ENCODE measurements around the gene SLC35E3. TPM values are rescaled to one million over a fixed set of nuclear protein-coding genes. Genes with fewer than 3 reads are reported as not detected.

SLC35E3 gene
- total RNA-seq, 1 donor, result 5.8 TPM

DNA sequence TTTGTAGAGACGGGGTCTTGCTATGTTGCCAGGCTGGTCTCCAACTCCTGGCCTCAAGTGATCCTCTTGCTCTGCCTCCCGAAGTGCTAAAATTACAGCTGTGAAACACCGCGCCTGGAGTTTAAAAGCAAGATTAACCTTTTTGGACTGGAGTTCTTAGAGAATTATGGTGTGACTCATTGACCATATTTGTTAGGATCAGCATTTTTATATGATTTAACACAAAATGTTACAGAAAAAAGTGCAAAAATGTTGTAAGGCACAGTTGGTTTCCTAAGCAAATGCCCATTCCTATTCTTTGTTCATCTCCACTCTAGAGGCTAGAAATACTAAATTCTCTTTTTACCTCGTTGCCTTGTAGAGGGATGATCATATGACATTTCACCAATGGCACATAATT is 27.6 kb downstream of the SLC35E3 start:
- H3K79me2 ChIP-seq (ENCODE audit: insufficient read depth, low read length), result no peaks in the 10 kb centered on the region
- no peak for DNase-seq (ENCODE audit: insufficient read length, low spot score, missing footprints)
- no peaks in the 10 kb centered on the region for H3K36me3 ChIP-seq (ENCODE audit: insufficient read depth, low read length)
- TF ChIP-seq, protein P1, sequence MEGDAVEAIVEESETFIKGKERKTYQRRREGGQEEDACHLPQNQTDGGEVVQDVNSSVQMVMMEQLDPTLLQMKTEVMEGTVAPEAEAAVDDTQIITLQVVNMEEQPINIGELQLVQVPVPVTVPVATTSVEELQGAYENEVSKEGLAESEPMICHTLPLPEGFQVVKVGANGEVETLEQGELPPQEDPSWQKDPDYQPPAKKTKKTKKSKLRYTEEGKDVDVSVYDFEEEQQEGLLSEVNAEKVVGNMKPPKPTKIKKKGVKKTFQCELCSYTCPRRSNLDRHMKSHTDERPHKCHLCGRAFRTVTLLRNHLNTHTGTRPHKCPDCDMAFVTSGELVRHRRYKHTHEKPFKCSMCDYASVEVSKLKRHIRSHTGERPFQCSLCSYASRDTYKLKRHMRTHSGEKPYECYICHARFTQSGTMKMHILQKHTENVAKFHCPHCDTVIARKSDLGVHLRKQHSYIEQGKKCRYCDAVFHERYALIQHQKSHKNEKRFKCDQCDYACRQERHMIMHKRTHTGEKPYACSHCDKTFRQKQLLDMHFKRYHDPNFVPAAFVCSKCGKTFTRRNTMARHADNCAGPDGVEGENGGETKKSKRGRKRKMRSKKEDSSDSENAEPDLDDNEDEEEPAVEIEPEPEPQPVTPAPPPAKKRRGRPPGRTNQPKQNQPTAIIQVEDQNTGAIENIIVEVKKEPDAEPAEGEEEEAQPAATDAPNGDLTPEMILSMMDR (IDR thresholded peaks at IDR 0.05; ENCODE audit: extremely low read depth, low read depth, low read length), result no peak
- H3K9me3 ChIP-seq (ENCODE audit: low read depth, low read length), result no peaks in the 10 kb centered on the region
- no peak overlapping the region for H3K4me2 ChIP-seq (ENCODE audit: insufficient read depth, low read length)
- no peaks in the 10 kb centered on the region for H3K4me1 ChIP-seq (ENCODE audit: insufficient read depth, low read length)
- no peaks in the 10 kb centered on the region for H4K20me1 ChIP-seq (ENCODE audit: insufficient read depth, low read length)
- H3K4me3 ChIP-seq (ENCODE audit: insufficient read depth, low read length), result no peak overlapping the region
- no peak overlapping the region for H2AFZ ChIP-seq (ENCODE audit: low read length)
- no peak overlapping the region for H3K27ac ChIP-seq (ENCODE audit: low read depth, low read length)
- H3K27me3 ChIP-seq (ENCODE audit: insufficient read depth, low read length), result no peaks in the 10 kb centered on the region

DNA sequence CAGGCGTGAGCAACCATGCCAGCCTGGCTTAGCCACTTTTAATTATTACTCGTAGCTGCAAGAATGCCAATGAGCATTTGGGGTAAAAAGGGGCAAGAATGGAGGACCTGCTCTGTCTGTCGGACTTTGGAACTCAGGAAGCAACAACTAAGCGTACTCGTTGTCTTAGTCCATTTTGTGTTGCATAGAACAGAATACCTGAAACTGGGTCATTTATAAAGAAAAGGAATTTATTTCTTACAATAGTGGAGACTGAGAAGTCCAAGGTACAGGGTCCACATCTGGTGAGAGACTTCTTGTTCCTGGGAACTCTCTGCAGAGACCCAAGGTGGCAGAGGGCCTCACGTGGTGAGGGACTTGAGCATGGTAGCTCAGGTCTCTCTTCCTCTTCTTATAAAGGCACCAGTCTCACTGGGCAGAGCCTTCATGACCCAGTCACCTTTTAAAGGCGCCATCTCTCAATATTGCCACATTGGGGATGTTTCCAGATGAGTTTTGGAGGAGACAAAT is 29.2 kb downstream of the SLC35E3 start:
- Histone ChIP-seq H4K20me1 (ENCODE audit: insufficient read depth, low read length) (no peaks in the 10 kb centered on the region), H3K4me1 (ENCODE audit: insufficient read depth, low read length) (no peaks in the 10 kb centered on the region), H3K27ac (ENCODE audit: low read depth, low read length) (no peak overlapping the region), H3K36me3 (ENCODE audit: insufficient read depth, low read length) (no peaks in the 10 kb centered on the region), H2AFZ (ENCODE audit: low read length) (no peak overlapping the region), H3K4me2 (ENCODE audit: insufficient read depth, low read length) (no peak overlapping the region), H3K4me3 (ENCODE audit: insufficient read depth, low read length) (no peak overlapping the region), H3K9me3 (ENCODE audit: low read depth, low read length) (no peaks in the 10 kb centered on the region), H3K79me2 (ENCODE audit: insufficient read depth, low read length) (no peaks in the 10 kb centered on the region), H3K27me3 (ENCODE audit: insufficient read depth, low read length) (no peaks in the 10 kb centered on the region)
- TF ChIP-seq, protein P1 (IDR thresholded peaks at IDR 0.05; ENCODE audit: extremely low read depth, low read depth, low read length), result no peak
- no peak for DNase-seq (ENCODE audit: insufficient read length, low spot score, missing footprints)

- H4K20me1 ChIP-seq (ENCODE audit: insufficient read depth, low read length), result no peaks in the 10 kb centered on the region
- no peaks in the 10 kb centered on the region for H3K79me2 ChIP-seq (ENCODE audit: insufficient read depth, low read length)
- H3K9me3 ChIP-seq (ENCODE audit: low read depth, low read length), result no peaks in the 10 kb centered on the region
- TF ChIP-seq, protein P1 (IDR thresholded peaks at IDR 0.05; ENCODE audit: extremely low read depth, low read depth, low read length), result no peak
- H3K27ac ChIP-seq (ENCODE audit: low read depth, low read length), result no peak overlapping the region
- no peak overlapping the region for H3K4me3 ChIP-seq (ENCODE audit: insufficient read depth, low read length)
- no peak for DNase-seq (ENCODE audit: insufficient read length, low spot score, missing footprints)
- no peak overlapping the region for H2AFZ ChIP-seq (ENCODE audit: low read length)
- no peaks in the 10 kb centered on the region for H3K4me1 ChIP-seq (ENCODE audit: insufficient read depth, low read length)
- no peaks in the 10 kb centered on the region for H3K27me3 ChIP-seq (ENCODE audit: insufficient read depth, low read length)
- no peaks in the 10 kb centered on the region for H3K36me3 ChIP-seq (ENCODE audit: insufficient read depth, low read length)
- no peak overlapping the region for H3K4me2 ChIP-seq (ENCODE audit: insufficient read depth, low read length)
Observed at GRCh38 chr12:68776976-68777610, 31.1 kb downstream of the SLC35E3 start.

DNA sequence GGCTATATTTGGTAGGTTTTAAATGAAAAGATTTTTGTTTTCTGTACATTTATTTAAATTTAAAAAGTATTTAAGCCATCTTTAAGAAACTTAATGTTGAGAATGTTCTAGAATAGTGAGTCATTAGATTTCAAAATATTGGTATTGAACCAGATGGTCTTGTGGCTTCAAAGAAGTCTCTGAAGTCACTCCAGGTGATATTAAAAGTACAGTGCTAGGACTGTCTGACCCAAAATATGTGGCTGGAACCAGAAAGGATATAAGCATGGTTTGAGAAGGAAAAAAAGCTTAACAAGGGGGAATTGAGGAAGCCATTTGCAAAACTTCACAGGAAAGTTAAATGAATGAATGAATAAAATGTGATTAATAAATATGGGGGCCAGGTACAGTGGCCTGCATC is 33.3 kb downstream of the SLC35E3 start:
- DNase-seq (ENCODE audit: insufficient read length, low spot score, missing footprints), result no peak
- Histone ChIP-seq H3K9me3 (ENCODE audit: low read depth, low read length) (no peaks in the 10 kb centered on the region), H3K27me3 (ENCODE audit: insufficient read depth, low read length) (no peaks in the 10 kb centered on the region), H2AFZ (ENCODE audit: low read length) (no peak overlapping the region), H3K4me2 (ENCODE audit: insufficient read depth, low read length) (no peak overlapping the region), H3K79me2 (ENCODE audit: insufficient read depth, low read length) (no peaks in the 10 kb centered on the region), H4K20me1 (ENCODE audit: insufficient read depth, low read length) (no peaks in the 10 kb centered on the region), H3K4me1 (ENCODE audit: insufficient read depth, low read length) (peaks cover 4% of the 10 kb centered on the region), H3K4me3 (ENCODE audit: insufficient read depth, low read length) (no peak overlapping the region), H3K36me3 (ENCODE audit: insufficient read depth, low read length) (no peaks in the 10 kb centered on the region), H3K27ac (ENCODE audit: low read depth, low read length) (no peak overlapping the region)
- TF ChIP-seq, protein P1 (IDR thresholded peaks at IDR 0.05; ENCODE audit: extremely low read depth, low read depth, low read length), result no peak
